ENCODE data around the gene ZNF628.

ZNF628 gene

DNA sequence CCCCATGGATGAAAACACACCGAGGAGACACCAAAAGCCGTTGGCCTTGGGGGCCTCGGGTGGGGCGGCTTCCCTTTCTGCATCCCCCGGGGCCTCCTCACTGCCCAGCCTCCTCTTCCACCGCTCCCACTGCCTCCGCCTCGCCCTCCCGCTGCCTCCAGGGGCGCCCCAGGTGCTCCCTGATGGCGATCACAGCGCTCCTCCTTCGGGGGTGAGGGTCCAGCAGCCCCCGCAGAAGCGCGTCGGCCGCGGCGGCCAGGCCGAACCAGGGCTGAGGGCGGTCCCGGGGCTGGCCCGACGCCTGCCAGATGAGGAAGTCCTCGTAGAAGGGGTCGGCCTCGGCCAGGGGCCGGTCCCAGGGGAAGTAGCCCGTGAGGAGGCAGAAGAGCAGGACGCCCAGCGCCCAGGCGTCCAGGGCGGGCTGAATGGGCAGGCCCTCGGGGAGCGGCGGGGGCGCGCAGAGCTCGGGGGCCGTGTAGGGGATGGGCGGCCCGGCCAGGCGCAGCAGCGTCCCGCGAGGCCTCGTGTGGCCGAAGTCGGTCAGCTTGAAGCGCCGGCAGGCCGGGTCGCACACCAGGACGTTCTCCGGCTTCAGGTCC lies 53.3 kb downstream of the ZNF628 start:
- TF ChIP-seq CTCF (IDR thresholded peaks at IDR 0.05) (no peak), ZFX (IDR thresholded peaks at IDR 0.05; ENCODE audit: borderline replicate concordance) (no peak)
- H3K27ac ChIP-seq = no peak overlapping the region

DNA sequence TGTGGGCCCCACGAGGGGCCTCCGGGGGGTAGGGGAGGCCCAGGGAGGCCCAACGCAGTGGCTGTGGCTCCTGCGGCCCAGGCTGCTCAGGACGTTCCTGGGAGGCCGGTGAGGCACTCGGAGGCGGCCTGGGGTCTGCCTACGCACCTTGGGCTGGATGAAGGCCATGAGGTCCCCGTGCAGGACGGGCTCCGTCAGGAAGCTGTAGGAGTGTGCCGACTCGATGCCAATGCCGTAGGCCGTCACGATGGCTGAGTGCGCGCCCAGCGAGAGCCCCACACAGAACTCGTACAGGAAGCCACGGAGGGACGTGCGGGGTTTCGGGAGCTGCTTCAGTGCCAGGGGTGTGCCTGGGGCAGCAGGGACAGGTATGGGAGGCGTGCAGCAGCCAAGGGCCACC lies 54.6 kb downstream of the ZNF628 start:
- TF ChIP-seq CTCF (IDR thresholded peaks at IDR 0.05) (no peak), ZFX (IDR thresholded peaks at IDR 0.05; ENCODE audit: borderline replicate concordance) (no peak)
- no peak overlapping the region for H3K27ac ChIP-seq

Data from 22Rv1 (cell line).